Measurements from ENCODE around the gene CTDSP1. TPM values are rescaled to one million over a fixed set of nuclear protein-coding genes. Genes with fewer than 3 reads are reported as not detected.

CTDSP1 gene
- total RNA-seq, 2 donors from 2014 or later = 67.2 to 98.9 TPM

- TF ChIP-seq CTCF (IDR thresholded peaks at IDR 0.05) (no peak), POLR2A (IDR thresholded peaks at IDR 0.05) (no peak)
- peak overlapping the region in 1 of 4 donors; percentile 100 for H3K27ac ChIP-seq
- intact Hi-C loops (cut with DNase I) = no loop called here
- no peaks in the 10 kb centered on the region for H3K27me3 ChIP-seq
- DNase-seq = no peak
- no peak overlapping the region for H3K4me3 ChIP-seq
- no peaks in the 10 kb centered on the region for H3K9me3 ChIP-seq
- H3K36me3 ChIP-seq (replicated peaks in 1 of 2; ENCODE audit: insufficient read depth in 1 of 2, low read depth in 2 of 2) = no peaks in the 10 kb centered on the region
- WGBS, 2 donors = 80 to 84% methylated on average over 6 of the region's 6 CpGs
- ATAC-seq = no peak
- H3K4me1 ChIP-seq = peaks cover 36% of the 10 kb centered on the region
Observed at GRCh38 chr2:218395090-218395444, 4.6 kb upstream of the CTDSP1 start.

- WGBS, 2 donors = 28% methylated on average over 16 of the region's 16 CpGs
- H3K27me3 ChIP-seq = no peaks in the 10 kb centered on the region
- H3K4me1 ChIP-seq = peaks cover 36% of the 10 kb centered on the region
- H3K36me3 ChIP-seq (replicated peaks in 1 of 2; ENCODE audit: insufficient read depth in 1 of 2, low read depth in 2 of 2) = no peaks in the 10 kb centered on the region
- intact Hi-C loops (cut with DNase I) = no loop called here
- H3K4me3 ChIP-seq = no peak overlapping the region
- ATAC-seq = no peak
- H3K9me3 ChIP-seq = no peaks in the 10 kb centered on the region
- no peak for DNase-seq
- H3K27ac ChIP-seq = peak overlapping the region; percentile 95 to 100 (median 98)
- TF ChIP-seq CTCF (IDR thresholded peaks at IDR 0.05) = no peak
- TF ChIP-seq POLR2A (IDR thresholded peaks at IDR 0.05) = no peak
Observed at GRCh38 chr2:218395456-218395825, 4.2 kb upstream of the CTDSP1 start.

GRCh38 chr2:218395826-218396687, 3.6 kb upstream of the CTDSP1 start:
- H3K27ac ChIP-seq = peak overlapping the region; percentile 95 to 100 (median 98)
- H3K4me1 ChIP-seq = peaks cover 38% of the 10 kb centered on the region
- H3K36me3 ChIP-seq (replicated peaks in 1 of 2; ENCODE audit: insufficient read depth in 1 of 2, low read depth in 2 of 2) = no peaks in the 10 kb centered on the region
- H3K9me3 ChIP-seq = no peaks in the 10 kb centered on the region
- TF ChIP-seq POLR2A (IDR thresholded peaks at IDR 0.05) = peak in 2 of 3 donors; percentile 66 to 72
- peak; percentile 88 to 99 (median 96) for TF ChIP-seq CTCF (IDR thresholded peaks at IDR 0.05)
- intact Hi-C loops (cut with DNase I) = no loop called here
- peak overlapping the region in 1 of 2 donors; percentile 19 for H3K4me3 ChIP-seq
- ATAC-seq (peak; percentile 72), DNase-seq (peak; percentile 93 to 96 (median 94))
- H3K27me3 ChIP-seq = no peaks in the 10 kb centered on the region
- 1 to 6% methylated on average over 25 to 57 of the region's 57 CpGs for WGBS, 2 donors

- Histone ChIP-seq H3K27ac (peak overlapping the region; percentile 95 to 100 (median 98)), H3K4me3 (peak overlapping the region in 1 of 2 donors; percentile 19), H3K36me3 (replicated peaks in 1 of 2; ENCODE audit: insufficient read depth in 1 of 2, low read depth in 2 of 2) (no peaks in the 10 kb centered on the region), H3K4me1 (peaks cover 46% of the 10 kb centered on the region), H3K9me3 (no peaks in the 10 kb centered on the region), H3K27me3 (no peaks in the 10 kb centered on the region)
- ATAC-seq (no peak), DNase-seq (peak; percentile 75 to 88 (median 85))
- intact Hi-C loops (cut with DNase I) = no loop called here
- TF ChIP-seq CTCF (IDR thresholded peaks at IDR 0.05) = no peak
- TF ChIP-seq POLR2A (IDR thresholded peaks at IDR 0.05) = no peak
- WGBS, 2 donors = 0% methylated on average over 21 to 25 of the region's 27 CpGs
Observed at GRCh38 chr2:218396688-218397462, 2.8 kb upstream of the CTDSP1 start.

All from body of pancreas (tissue), 4 donors.